Loucy (cell line): ENCODE data around the gene FAM187B.

Experiments used
- EZH2phosphoT487 ChIP-seq: fragments of 200-600 bp; IDR thresholded peaks from 2 replicates; pipeline ENCODE4 v1.6.1; 2018; ENCODE audit warnings: antibody characterized with exemption, mild to moderate bottlenecking, moderate library complexity, borderline replicate concordance
- TF ChIP-seq, protein P1 (sequence below): fragments of 200-600 bp; sonication (generic); conservative IDR thresholded peaks from 2 replicates; pipeline ENCODE4 v1.5.1; 2014; ENCODE audit warnings: mild to moderate bottlenecking, antibody characterized with exemption, low read length

- TF ChIP-seq, protein P1, sequence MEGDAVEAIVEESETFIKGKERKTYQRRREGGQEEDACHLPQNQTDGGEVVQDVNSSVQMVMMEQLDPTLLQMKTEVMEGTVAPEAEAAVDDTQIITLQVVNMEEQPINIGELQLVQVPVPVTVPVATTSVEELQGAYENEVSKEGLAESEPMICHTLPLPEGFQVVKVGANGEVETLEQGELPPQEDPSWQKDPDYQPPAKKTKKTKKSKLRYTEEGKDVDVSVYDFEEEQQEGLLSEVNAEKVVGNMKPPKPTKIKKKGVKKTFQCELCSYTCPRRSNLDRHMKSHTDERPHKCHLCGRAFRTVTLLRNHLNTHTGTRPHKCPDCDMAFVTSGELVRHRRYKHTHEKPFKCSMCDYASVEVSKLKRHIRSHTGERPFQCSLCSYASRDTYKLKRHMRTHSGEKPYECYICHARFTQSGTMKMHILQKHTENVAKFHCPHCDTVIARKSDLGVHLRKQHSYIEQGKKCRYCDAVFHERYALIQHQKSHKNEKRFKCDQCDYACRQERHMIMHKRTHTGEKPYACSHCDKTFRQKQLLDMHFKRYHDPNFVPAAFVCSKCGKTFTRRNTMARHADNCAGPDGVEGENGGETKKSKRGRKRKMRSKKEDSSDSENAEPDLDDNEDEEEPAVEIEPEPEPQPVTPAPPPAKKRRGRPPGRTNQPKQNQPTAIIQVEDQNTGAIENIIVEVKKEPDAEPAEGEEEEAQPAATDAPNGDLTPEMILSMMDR, result no peak
- no peak for TF ChIP-seq EZH2phosphoT487
These were observed 45.2 kb upstream of the FAM187B start for GRCh38 chr19:35273686-35274259.
